GM12873 (cell line): ENCODE results near the gene DGCR2.

ENCODE experiments used
- TF ChIP-seq, protein P1 (sequence below): IDR thresholded peaks from 2 replicates; pipeline ENCODE4 v1.5.1; 2012; ENCODE audit warnings: low read depth, mild to moderate bottlenecking, moderate library complexity, low read length, control low read depth; ENCODE audit not compliant: insufficient read depth; ENCODE audit errors: missing control alignments

DGCR2 gene

DNA sequence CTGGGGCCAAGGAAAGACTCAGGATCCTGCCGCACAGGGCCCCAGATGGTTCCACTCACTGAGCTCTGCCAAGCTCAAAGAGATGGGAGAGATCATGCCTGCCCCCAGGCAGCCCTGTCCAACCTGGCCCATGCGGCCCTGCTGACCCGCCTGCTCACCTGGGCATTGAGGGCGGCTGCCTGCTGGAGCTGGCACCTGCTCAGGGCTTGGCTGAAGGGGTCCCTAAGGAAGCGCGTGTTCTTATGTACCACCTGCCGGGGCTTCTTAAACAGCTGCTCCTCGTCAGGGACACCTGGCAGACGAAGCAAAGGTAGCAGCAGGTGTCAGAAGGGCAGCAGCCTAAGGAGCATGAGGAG, 16.8 kb upstream of the DGCR2 start:
- TF ChIP-seq, protein P1, sequence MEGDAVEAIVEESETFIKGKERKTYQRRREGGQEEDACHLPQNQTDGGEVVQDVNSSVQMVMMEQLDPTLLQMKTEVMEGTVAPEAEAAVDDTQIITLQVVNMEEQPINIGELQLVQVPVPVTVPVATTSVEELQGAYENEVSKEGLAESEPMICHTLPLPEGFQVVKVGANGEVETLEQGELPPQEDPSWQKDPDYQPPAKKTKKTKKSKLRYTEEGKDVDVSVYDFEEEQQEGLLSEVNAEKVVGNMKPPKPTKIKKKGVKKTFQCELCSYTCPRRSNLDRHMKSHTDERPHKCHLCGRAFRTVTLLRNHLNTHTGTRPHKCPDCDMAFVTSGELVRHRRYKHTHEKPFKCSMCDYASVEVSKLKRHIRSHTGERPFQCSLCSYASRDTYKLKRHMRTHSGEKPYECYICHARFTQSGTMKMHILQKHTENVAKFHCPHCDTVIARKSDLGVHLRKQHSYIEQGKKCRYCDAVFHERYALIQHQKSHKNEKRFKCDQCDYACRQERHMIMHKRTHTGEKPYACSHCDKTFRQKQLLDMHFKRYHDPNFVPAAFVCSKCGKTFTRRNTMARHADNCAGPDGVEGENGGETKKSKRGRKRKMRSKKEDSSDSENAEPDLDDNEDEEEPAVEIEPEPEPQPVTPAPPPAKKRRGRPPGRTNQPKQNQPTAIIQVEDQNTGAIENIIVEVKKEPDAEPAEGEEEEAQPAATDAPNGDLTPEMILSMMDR, result no peak

DNA sequence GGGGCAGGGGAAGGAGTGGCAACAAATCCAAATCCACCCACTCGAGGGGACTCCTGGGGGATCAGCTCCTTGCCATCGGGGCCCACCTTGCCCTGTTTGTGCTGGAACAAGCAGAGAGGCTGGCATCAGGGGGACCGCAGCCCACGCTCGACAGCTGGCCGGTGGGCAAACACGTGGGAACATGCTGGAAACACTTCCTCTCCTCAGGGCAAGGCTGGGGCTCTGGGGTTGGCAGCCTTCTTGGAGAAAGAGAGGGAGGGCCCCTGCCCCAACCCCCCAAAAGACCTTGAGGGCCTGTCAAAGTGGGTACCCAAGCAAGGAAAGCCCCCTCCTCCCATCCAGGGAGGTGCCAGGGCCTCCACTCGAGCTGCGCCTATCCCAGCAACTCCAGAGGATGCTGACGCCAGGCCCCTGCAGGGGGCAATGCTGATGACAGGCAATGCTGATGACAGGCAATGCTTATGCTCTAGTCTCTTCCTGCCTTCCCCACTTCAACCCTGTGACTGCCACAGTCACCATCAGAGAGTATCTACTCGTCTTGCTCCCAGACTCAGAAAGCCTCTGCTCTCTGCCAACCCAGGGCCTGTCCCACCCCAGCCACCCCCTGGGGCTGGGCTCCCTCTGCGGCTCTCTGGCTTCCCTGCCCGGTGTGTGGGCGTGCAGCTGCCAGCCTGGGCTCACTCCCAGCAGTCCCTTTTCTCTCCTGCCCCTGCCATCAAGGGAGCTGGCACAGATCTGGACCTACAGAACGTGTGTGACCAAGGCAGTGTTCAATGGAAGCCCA, 16.2 kb upstream of the DGCR2 start:
- TF ChIP-seq, protein P1, result no peak

DNA sequence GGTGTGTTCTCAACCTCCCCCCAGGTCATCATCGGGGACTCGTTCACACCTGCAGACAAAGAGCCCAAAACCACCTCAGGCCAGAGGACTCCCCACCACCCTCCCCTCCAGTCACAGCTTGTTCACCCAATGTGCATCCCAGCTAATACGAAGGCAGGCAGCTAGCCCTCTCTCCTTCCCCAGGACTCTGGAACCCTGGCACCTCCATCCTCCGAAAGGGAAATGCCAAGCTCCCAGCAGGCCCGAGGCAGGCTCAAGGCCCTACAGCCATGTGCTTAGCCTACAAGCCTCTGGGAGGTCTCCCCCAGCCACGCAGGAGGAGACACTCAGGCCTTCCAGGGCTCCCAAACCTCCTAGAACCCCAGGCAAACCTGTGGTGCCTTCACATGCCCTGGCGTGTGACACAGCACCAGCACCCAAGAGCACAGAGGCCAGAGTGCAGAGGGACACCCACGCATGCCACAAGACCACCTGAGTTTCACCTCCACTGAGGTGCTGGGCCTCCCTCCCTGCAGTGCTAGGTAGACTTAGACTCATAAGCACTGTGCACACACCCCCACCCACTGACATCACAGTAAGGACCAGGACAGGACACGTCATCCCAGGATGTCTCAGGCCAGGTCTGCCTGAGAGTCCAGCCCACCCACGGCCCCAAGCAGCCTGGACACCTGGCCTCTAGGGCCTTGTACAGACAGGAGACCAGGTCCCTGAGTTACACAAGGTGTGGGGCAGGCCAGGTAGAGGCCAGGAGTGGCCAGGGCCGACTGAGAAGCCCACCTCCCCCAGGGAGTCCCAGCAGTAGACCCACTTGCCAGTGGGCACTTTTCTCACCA, 15.4 kb upstream of the DGCR2 start:
- TF ChIP-seq, protein P1, result no peak

DNA sequence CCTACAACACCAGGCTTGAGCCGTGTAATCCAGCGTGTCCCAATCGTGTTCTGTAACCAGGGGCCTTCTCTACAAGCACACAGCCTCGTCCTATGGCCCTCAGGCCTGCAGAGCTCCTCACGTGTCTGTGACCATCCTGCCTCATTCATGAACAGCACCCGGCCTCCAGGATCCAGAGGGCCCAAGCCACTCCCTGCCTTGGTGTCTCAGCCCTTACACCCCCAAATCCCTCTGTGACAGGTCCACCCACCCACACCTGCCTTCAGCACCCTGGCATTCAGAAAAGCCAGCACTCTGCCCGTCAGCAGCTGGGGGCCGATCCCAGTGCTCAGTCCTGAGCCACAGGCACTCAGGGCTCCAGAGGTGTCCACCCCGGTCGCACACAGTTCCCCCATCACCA, 14.7 kb upstream of the DGCR2 start:
- TF ChIP-seq, protein P1, result no peak

DNA sequence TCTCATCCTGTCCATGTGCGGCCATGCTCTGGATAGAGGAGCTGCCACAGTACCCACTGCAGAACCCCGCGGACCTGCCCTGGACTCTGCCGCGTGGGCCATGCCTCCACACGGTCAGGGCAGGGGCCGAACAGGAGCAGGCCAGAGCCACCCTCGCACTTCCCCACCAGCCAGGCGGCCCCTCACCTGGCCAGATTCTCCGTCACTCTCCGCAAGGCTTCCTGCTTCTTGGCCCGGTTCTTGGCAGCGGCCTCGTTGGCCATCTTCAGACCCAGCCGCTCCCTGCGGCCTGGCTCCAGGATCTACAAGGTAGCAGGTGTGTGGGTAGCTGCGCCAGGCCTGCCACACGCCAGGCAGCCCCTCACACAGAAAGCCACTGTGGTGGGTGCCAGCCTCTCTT, 12.7 kb upstream of the DGCR2 start:
- TF ChIP-seq, protein P1, result no peak

DNA sequence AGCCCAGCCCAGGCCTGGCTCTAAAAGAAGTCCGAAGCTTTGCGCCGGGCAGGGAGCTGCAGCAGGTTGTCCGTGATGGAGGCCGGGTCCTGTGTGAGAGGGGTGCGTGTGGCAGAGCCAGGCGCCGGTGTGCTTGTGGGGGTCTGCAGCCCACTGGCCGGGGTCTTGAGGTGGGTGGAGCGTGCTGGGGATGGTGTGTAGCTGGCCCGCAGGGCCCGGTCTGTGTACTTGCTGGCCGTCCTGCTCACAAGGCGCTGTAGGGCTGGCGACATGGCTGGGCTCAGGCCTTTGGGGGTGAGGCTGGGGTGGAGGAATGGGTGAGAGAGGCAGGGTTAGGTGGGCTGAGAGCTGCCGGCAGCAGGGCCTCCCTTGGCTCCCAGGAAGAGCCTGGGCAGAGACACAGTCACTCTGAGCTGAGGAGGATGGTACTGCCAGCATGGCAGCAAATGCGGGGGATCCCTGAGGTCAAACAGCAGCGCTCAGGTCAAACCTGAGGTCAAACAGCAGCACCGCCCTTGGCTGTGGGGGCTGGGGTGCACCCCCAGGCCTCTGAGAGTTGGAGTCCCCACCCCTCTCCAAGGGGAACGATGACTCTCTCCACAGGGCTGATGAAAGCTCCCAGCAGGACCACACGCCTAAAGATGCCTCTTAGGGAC, 12.1 kb upstream of the DGCR2 start:
- TF ChIP-seq, protein P1, result no peak

DNA sequence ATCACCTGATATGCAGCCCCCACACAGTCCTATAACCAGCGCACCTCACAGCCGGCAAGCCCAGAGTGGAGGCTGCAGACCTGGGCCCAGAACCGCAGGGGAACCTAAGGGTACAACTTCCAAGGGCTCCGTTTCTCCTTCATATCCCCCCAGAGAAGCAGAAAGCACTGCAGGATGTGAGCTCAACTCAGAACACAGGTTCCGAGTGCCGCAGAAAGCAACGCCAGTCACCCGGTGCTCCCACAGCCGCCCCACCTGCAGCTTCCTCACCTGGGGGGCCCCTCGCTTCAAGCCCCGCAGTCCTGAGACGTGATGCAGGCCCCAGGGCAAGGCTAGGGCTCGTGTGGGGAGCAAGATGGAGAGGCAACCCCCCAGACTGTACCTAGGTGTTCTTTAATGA, 11.3 kb upstream of the DGCR2 start:
- TF ChIP-seq, protein P1, result no peak
